ENCODE data around the gene SLC35E1.
"Not testable (repeated sequence)": the region's sequence is repeated elsewhere in the genome, so short reads cannot be mapped to it uniquely, and the experiment has no call there.

Gene SLC35E1

GRCh38 chr19:16544473-16545231 is 27.6 kb downstream of the SLC35E1 start:
- DNase-seq (ENCODE audit: low spot score) = no peak

GRCh38 chr19:16543734-16544133 is 28.5 kb downstream of the SLC35E1 start:
- DNase-seq (ENCODE audit: low spot score) = not testable (repeated sequence)

GRCh38 chr19:16542910-16543472 is 29.2 kb downstream of the SLC35E1 start:
- peak; percentile 29 for DNase-seq (ENCODE audit: low spot score)

GRCh38 chr19:16542045-16542909 is 29.9 kb downstream of the SLC35E1 start, which contains the start of gene CHERP:
TSS of gene CHERP (minus strand) at chr19:16542437. CDS start at chr19:16542378, 59 bp downstream.
- peak; percentile 94 for DNase-seq (ENCODE audit: low spot score)

GRCh38 chr19:16541526-16542044 is 30.6 kb downstream of the SLC35E1 start:
- no peak for DNase-seq (ENCODE audit: low spot score)

GRCh38 chr19:16540948-16541347 is 31.3 kb downstream of the SLC35E1 start:
- DNase-seq (ENCODE audit: low spot score) = no peak

GRCh38 chr19:16537111-16537510 is 35.1 kb downstream of the SLC35E1 start:
- no peak for DNase-seq (ENCODE audit: low spot score)

GRCh38 chr19:16536130-16536529 is 36.1 kb downstream of the SLC35E1 start:
- no peak for DNase-seq (ENCODE audit: low spot score)

GRCh38 chr19:16535381-16535780 is 36.8 kb downstream of the SLC35E1 start:
- no peak for DNase-seq (ENCODE audit: low spot score)

GRCh38 chr19:16532440-16533234 is 39.6 kb downstream of the SLC35E1 start:
- DNase-seq (ENCODE audit: low spot score) = no peak

GRCh38 chr19:16531380-16531669 is 40.9 kb downstream of the SLC35E1 start:
- no peak for DNase-seq (ENCODE audit: low spot score)

- DNase-seq (ENCODE audit: low spot score) = no peak
Observed at GRCh38 chr19:16530540-16531379, 41.5 kb downstream of the SLC35E1 start.

- DNase-seq (ENCODE audit: low spot score) = no peak
Observed at GRCh38 chr19:16529466-16530144, 42.6 kb downstream of the SLC35E1 start.

GRCh38 chr19:16527971-16528521 is 44.2 kb downstream of the SLC35E1 start:
- DNase-seq (ENCODE audit: low spot score) = peak; percentile 46

GRCh38 chr19:16527334-16527935 is 44.8 kb downstream of the SLC35E1 start:
- DNase-seq (ENCODE audit: low spot score) = no peak

GRCh38 chr19:16525751-16526481 is 46.3 kb downstream of the SLC35E1 start:
- DNase-seq (ENCODE audit: low spot score) = no peak

- no peak for DNase-seq (ENCODE audit: low spot score)
Observed at GRCh38 chr19:16524991-16525734, 47.1 kb downstream of the SLC35E1 start.

Measured in hematopoietic multipotent progenitor cell treated with erythropoietin and hydrocortisone succinate and interleukin-3 and kit ligand, for 15 days (in vitro differentiated cells).